NB4 (cell line): Measurements from ENCODE around the gene THRSP.
"Not testable (repeated sequence)": the region's sequence is repeated elsewhere in the genome, so short reads cannot be mapped to it uniquely, and the experiment has no call there.

Source experiments
- DNase-seq: peaks from one replicate; pipeline ENCODE4 v3.0.0; 2010; ENCODE audit warnings: low read depth
- H3K4me3 ChIP-seq: one replicate; pipeline ENCODE4 v1.5.1; 2011; ENCODE audit warnings: mild to moderate bottlenecking, low read depth, low read length, moderate library complexity
- CTCF ChIP-seq: IDR thresholded peaks from one replicate; pipeline ENCODE4 v1.5.1; 2012; ENCODE audit warnings: low read depth, low read length
- MAX ChIP-seq: IDR thresholded peaks from 2 replicates; pipeline ENCODE4 v1.6.1; 2011; ENCODE audit warnings: low read depth, low read length
- MYC ChIP-seq: IDR thresholded peaks from 2 replicates; pipeline ENCODE4 v1.6.1; 2011; ENCODE audit warnings: low read depth, low read length
- POLR2A ChIP-seq: IDR thresholded peaks from 2 replicates; pipeline ENCODE4 v1.6.1; 2011; ENCODE audit warnings: mild to moderate bottlenecking; ENCODE audit not compliant: insufficient read length; ENCODE audit errors: extremely low read depth

Gene THRSP

GRCh38 chr11:78076733-78077403, 13.2 kb downstream of the THRSP start:
- H3K4me3 ChIP-seq: peak overlapping the region; percentile 21
- no peak for TF ChIP-seq MYC
- TF ChIP-seq MAX: no peak
- TF ChIP-seq POLR2A: no peak
- TF ChIP-seq CTCF: no peak
- no peak for DNase-seq

- DNase-seq: not testable (repeated sequence)
- peak overlapping the region; percentile 91 for H3K4me3 ChIP-seq
Measured at GRCh38 chr11:78077592-78077991, 13.9 kb downstream of the THRSP start.

GRCh38 chr11:78078218-78079167, 14.8 kb downstream of the THRSP start:
- H3K4me3 ChIP-seq: peak overlapping the region; percentile 91
- TF ChIP-seq CTCF (no peak), MAX (no peak), MYC (no peak), POLR2A (no peak)
- DNase-seq: peak; percentile 38

- peak; percentile 93 for DNase-seq
- peak within 1 kb of the TSS; percentile 91 for H3K4me3 ChIP-seq
- TF ChIP-seq POLR2A (peak; percentile 86), MYC (peak; percentile 89), MAX (peak; percentile 73), CTCF (no peak)
Measured at GRCh38 chr11:78079232-78080083, 15.8 kb downstream of the THRSP start, which contains the start of gene NDUFC2. TSS of gene NDUFC2 (minus strand) at chr11:78079862. CDS start at chr11:78079744, 118 bp downstream.

- peak overlapping the region; percentile 91 for H3K4me3 ChIP-seq
- no peak for DNase-seq
- TF ChIP-seq MAX (no peak), POLR2A (no peak), CTCF (no peak), MYC (no peak)
Measured at GRCh38 chr11:78080084-78080817, 16.6 kb downstream of the THRSP start.
